HepG2 (cell line): ENCODE measurements around the gene AK9. TPM values are rescaled to one million over a fixed set of nuclear protein-coding genes. Genes with fewer than 3 reads are reported as not detected.
A peak's percentile ranks its signal among the peaks of the same experiment; 100 is the strongest.

Experiments
- DRAP1 ChIP-seq: IDR thresholded peaks from 2 replicates; pipeline ENCODE4 v1.6.1; 2016; ENCODE audit warnings: missing genetic modification reagents, missing compliant biosample characterization
- E2F5 ChIP-seq: sonication (generic); formaldehyde crosslinking; conservative IDR thresholded peaks from 2 replicates; pipeline ENCODE4 v1.4.0; 2020; ENCODE audit warnings: missing genetic modification reagents
- FOXP1 ChIP-seq, 2 experiments: fragments of 450-650 bp in 1 of 2; IDR thresholded peaks; 2 replicates each; pipeline ENCODE4 v1.6.1; 2017 to 2018; ENCODE audit warnings: antibody characterized with exemption in 1 of 2
- GATAD2A ChIP-seq: IDR thresholded peaks from 2 replicates; pipeline ENCODE4 v1.6.1; 2016
- GRHL1 ChIP-seq: sonication (generic); formaldehyde crosslinking; conservative IDR thresholded peaks from 2 replicates; pipeline ENCODE4 v1.8.0; 2022; ENCODE audit warnings: missing genetic modification reagents
- NFYC ChIP-seq: IDR thresholded peaks from 2 replicates; pipeline ENCODE4 v1.6.1; 2016; ENCODE audit warnings: missing genetic modification reagents, missing compliant biosample characterization
- NONO ChIP-seq, 2 experiments: fragments of 450-650 bp in 1 of 2; sonication (generic) in 1 of 2; formaldehyde crosslinking in 1 of 2; IDR thresholded peaks in 1 of 2; conservative IDR thresholded peaks in 1 of 2; 2 replicates each; pipeline versions ENCODE4 v1.6.1 to v1.8.0; 2017 to 2022; ENCODE audit warnings: mild to moderate bottlenecking in 1 of 2, missing genetic modification reagents in 1 of 2, moderate library complexity in 1 of 2
- PLRG1 ChIP-seq: fragments of 450-650 bp; conservative IDR thresholded peaks from 2 replicates; pipeline ENCODE4 v1.6.1; 2016
- WIZ ChIP-seq: sonication (generic); formaldehyde crosslinking; IDR thresholded peaks from 2 replicates; pipeline ENCODE4 v1.5.1; 2020; ENCODE audit warnings: mild to moderate bottlenecking, missing genetic modification reagents
- ZKSCAN5 ChIP-seq: sonication (generic); formaldehyde crosslinking; IDR thresholded peaks from 2 replicates; pipeline ENCODE4 v1.5.1; 2020; ENCODE audit warnings: mild to moderate bottlenecking, missing genetic modification reagents
- ZNF224 ChIP-seq: sonication (generic); formaldehyde crosslinking; IDR thresholded peaks from 2 replicates; pipeline ENCODE4 v1.5.0; 2020; ENCODE audit warnings: mild to moderate bottlenecking, missing genetic modification reagents
- ZNF24 ChIP-seq: fragments of 450-650 bp; IDR thresholded peaks from 2 replicates; pipeline ENCODE4 v1.6.1; 2017; ENCODE audit warnings: antibody characterized with exemption, mild to moderate bottlenecking
- ZNF33B ChIP-seq: sonication (generic); formaldehyde crosslinking; IDR thresholded peaks from 2 replicates; pipeline ENCODE4 v1.5.1; 2020; ENCODE audit warnings: mild to moderate bottlenecking, missing genetic modification reagents
- ZNF407 ChIP-seq: sonication (generic); formaldehyde crosslinking; IDR thresholded peaks from one replicate; pipeline ENCODE4 v1.5.1; 2020; ENCODE audit warnings: mild to moderate bottlenecking, missing genetic modification reagents; ENCODE audit errors: not compliant biosample characterization
- ZNF430 ChIP-seq: sonication (generic); formaldehyde crosslinking; IDR thresholded peaks from 2 replicates; pipeline ENCODE4 v1.9.0; 2021; ENCODE audit warnings: mild to moderate bottlenecking, missing genetic modification reagents
- ZNF446 ChIP-seq: sonication (generic); formaldehyde crosslinking; IDR thresholded peaks from 2 replicates; pipeline ENCODE4 v1.5.0; 2020; ENCODE audit warnings: mild to moderate bottlenecking, missing genetic modification reagents
- ZNF549 ChIP-seq: sonication (generic); formaldehyde crosslinking; IDR thresholded peaks from 2 replicates; pipeline ENCODE4 v1.5.0; 2020; ENCODE audit warnings: missing genetic modification reagents
- ZNF850 ChIP-seq: sonication (generic); formaldehyde crosslinking; conservative IDR thresholded peaks from 2 replicates; pipeline ENCODE4 v1.9.0; 2021; ENCODE audit warnings: mild to moderate bottlenecking, missing genetic modification reagents
- polyA plus RNA-seq, 8 experiments: library from polyadenylated mRNA; depleted of rRNA in 3 of 8; stranded (reverse) in 7 of 8; unstranded in 1 of 8; fragments of >200 nt; fragmentation: Illumina TruSeq in 4 of 8; extraction: Trizol in 4 of 8; gene quantifications; 2 replicates each; pipeline versions ENCODE4 v1.2.1 to v1.2.3, GENCODE V29; 2011 to 2016; ENCODE audit warnings: low read depth in 4 of 8, missing spikeins in 1 of 8, mixed read lengths in 1 of 8; ENCODE audit not compliant: insufficient read depth in 1 of 8
- total RNA-seq, 5 experiments: library from RNA; depleted of rRNA; stranded (reverse); fragments of >200 nt; fragmentation: Illumina TruSeq; extraction: Trizol; gene quantifications; 2 replicates each; pipeline ENCODE4 v1.2.3, GENCODE V29; 2016; ENCODE audit warnings: low read depth in 1 of 5

AK9 gene
- total and polyA plus RNA-seq, 2 of the 13 experiments (the other 11 are each of a cell fraction or from before 2014, with no cell fraction given), result 3.2 to 4.8 TPM

GRCh38 chr6:109482905-109483734 is 207.9 kb downstream of the AK9 start, which contains the start of gene ZBTB24 (continued):
- TF ChIP-seq GRHL1 (CRISPR knock-in tag) (no peak), ZNF430 (CRISPR knock-in tag) (0 out of 2 replicates have a peak, but pooled peaks have one; percentile 43), PLRG1 (no peak), ZNF446 (CRISPR knock-in tag) (peak; percentile 77; the same call in 1 of the 2 replicates), WIZ (CRISPR knock-in tag) (no peak), E2F5 (CRISPR knock-in tag) (no peak), GATAD2A (no peak), ZNF850 (CRISPR knock-in tag) (no peak), NONO (IDR thresholded peaks at IDR 0.05) (no peak), NONO (CRISPR knock-in tag; conservative IDR thresholded peaks at IDR 0.05) (peak; percentile 29; the same call in 1 of the 2 replicates), ZKSCAN5 (CRISPR knock-in tag) (no peak), ZNF224 (CRISPR knock-in tag) (no peak), ZNF33B (no peak), DRAP1 (peak; percentile 27; the same call in 1 of the 2 replicates), ZNF549 (CRISPR knock-in tag) (no peak), NFYC (CRISPR knock-in tag) (peak; percentile 30; the same call in 1 of the 2 replicates), ZNF24 (no peak), ZNF407 (CRISPR knock-in tag) (no peak), FOXP1 (IDR thresholded peaks at IDR 0.05) (no peak), FOXP1 (CRISPR knock-in tag; IDR thresholded peaks at IDR 0.05) (no peak)
